Liver (tissue), 9 donors: ENCODE data around the gene ACO2. TPM values are rescaled to one million over a fixed set of nuclear protein-coding genes. Genes with fewer than 3 reads are reported as not detected.

ENCODE experiments used
- DNase-seq: peaks from one replicate; pipeline ENCODE4 v3.0.0-alpha.2; 2017; ENCODE audit warnings: low spot score
- H3K27ac ChIP-seq, 2 donors: one replicate each; pipeline ENCODE4 v1.7.0; 2013; ENCODE audit warnings: inconsistent platforms in 2 of 2, low read length in 2 of 2, control low read depth in 1 of 2, low read depth in 1 of 2, mild to moderate bottlenecking in 1 of 2
- H3K27me3 ChIP-seq, 4 donors: one replicate each; pipeline versions ENCODE4 v1.6.1 to v1.7.0; 2013; ENCODE audit warnings: low read length in 3 of 4, inconsistent platforms in 1 of 4, mild to moderate bottlenecking in 1 of 4, moderate library complexity in 1 of 4; ENCODE audit not compliant: control insufficient read depth in 4 of 4, insufficient read depth in 4 of 4
- H3K36me3 ChIP-seq, 4 donors: one replicate each; pipeline versions ENCODE4 v1.6.1 to v1.7.0; 2013; ENCODE audit warnings: low read length in 3 of 4, mild to moderate bottlenecking in 3 of 4, low read depth in 1 of 4, moderate library complexity in 1 of 4; ENCODE audit not compliant: control insufficient read depth in 4 of 4, insufficient read depth in 3 of 4
- H3K4me1 ChIP-seq, 4 donors: one replicate each; pipeline versions ENCODE4 v1.6.1 to v1.7.0; 2013; ENCODE audit warnings: low read length in 3 of 4, mild to moderate bottlenecking in 3 of 4, moderate library complexity in 1 of 4; ENCODE audit not compliant: control insufficient read depth in 4 of 4, insufficient read depth in 4 of 4
- H3K4me3 ChIP-seq, 3 donors: one replicate each; pipeline versions ENCODE4 v1.6.1 to v1.7.0; 2013; ENCODE audit warnings: low read length in 3 of 3, control low read depth in 1 of 3, low read depth in 1 of 3, mild to moderate bottlenecking in 1 of 3
- H3K9ac ChIP-seq, 2 donors: one replicate each; pipeline ENCODE4 v1.7.0; 2013; ENCODE audit warnings: low read length in 2 of 2, mild to moderate bottlenecking in 2 of 2, moderate library complexity in 2 of 2, control low read depth in 1 of 2, low read depth in 1 of 2
- H3K9me3 ChIP-seq, 4 donors: one replicate each; pipeline versions ENCODE4 v1.6.1 to v1.7.0; 2013; ENCODE audit warnings: low read length in 3 of 4; ENCODE audit not compliant: control insufficient read depth in 4 of 4
- ATF3 ChIP-seq: IDR thresholded peaks from 2 replicates; pipeline ENCODE4 v1.6.1; 2016; ENCODE audit warnings: antibody characterized with exemption
- CTCF ChIP-seq: fragments of 150-350 bp; IDR thresholded peaks from 2 replicates; pipeline ENCODE4 v1.5.1; 2017; ENCODE audit warnings: improper control_type of control experiment, low read depth, low read length; ENCODE audit not compliant: missing input control
- EGR1 ChIP-seq, 2 donors: IDR thresholded peaks; 2 replicates each; pipeline ENCODE4 v1.6.1; 2016 to 2018; ENCODE audit warnings: antibody characterized with exemption in 2 of 2, low read depth in 2 of 2
- FOXA1 ChIP-seq: IDR thresholded peaks from 2 replicates; pipeline ENCODE4 v1.6.1; 2016; ENCODE audit warnings: antibody characterized with exemption
- FOXA2 ChIP-seq: IDR thresholded peaks from 2 replicates; pipeline ENCODE4 v1.6.1; 2016; ENCODE audit warnings: antibody characterized with exemption
- GABPA ChIP-seq, 2 donors: IDR thresholded peaks in 1 of 2; conservative IDR thresholded peaks in 1 of 2; 2 replicates each; pipeline ENCODE4 v1.6.1; 2016; ENCODE audit warnings: antibody characterized with exemption in 2 of 2, mild to moderate bottlenecking in 1 of 2, moderate library complexity in 1 of 2
- HNF4G ChIP-seq: IDR thresholded peaks from 2 replicates; pipeline ENCODE4 v1.6.1; 2016; ENCODE audit warnings: antibody characterized with exemption
- JUND ChIP-seq, 2 donors: IDR thresholded peaks; 2 replicates each; pipeline ENCODE4 v1.6.1; 2016; ENCODE audit warnings: antibody characterized with exemption in 2 of 2
- MAX ChIP-seq: IDR thresholded peaks from 2 replicates; pipeline ENCODE4 v1.6.1; 2016; ENCODE audit warnings: antibody characterized with exemption
- NR2F2 ChIP-seq: IDR thresholded peaks from 2 replicates; pipeline ENCODE4 v1.6.1; 2016; ENCODE audit warnings: antibody characterized with exemption
- RAD21 ChIP-seq, 2 donors: IDR thresholded peaks; 2 replicates each; pipeline ENCODE4 v1.6.1; 2016; ENCODE audit warnings: antibody characterized with exemption in 2 of 2, mild to moderate bottlenecking in 2 of 2
- REST ChIP-seq: IDR thresholded peaks from 2 replicates; pipeline ENCODE4 v1.6.1; 2016; ENCODE audit warnings: antibody characterized with exemption, mild to moderate bottlenecking
- RXRA ChIP-seq, 2 donors: IDR thresholded peaks; 2 replicates each; pipeline ENCODE4 v1.6.1; 2017 to 2018; ENCODE audit warnings: antibody characterized with exemption in 2 of 2, mild to moderate bottlenecking in 1 of 2
- SP1 ChIP-seq: IDR thresholded peaks from 2 replicates; pipeline ENCODE4 v1.6.1; 2018; ENCODE audit warnings: antibody characterized with exemption, mild to moderate bottlenecking
- TAF1 ChIP-seq: conservative IDR thresholded peaks from 2 replicates; pipeline ENCODE4 v1.6.1; 2016; ENCODE audit warnings: antibody characterized with exemption, mild to moderate bottlenecking
- ZBTB33 ChIP-seq: IDR thresholded peaks from 2 replicates; pipeline ENCODE4 v1.6.1; 2016; ENCODE audit warnings: antibody characterized with exemption
- WGBS: extraction: QIAGEN DNeasy Blood & Tissue Kit; methylation state at CpG from one replicate; pipeline ENCODE4 v1.1.7; 2013; 5-methylcytosine and 5-hydroxymethylcytosine counted together
- polyA plus RNA-seq, 2 donors: library from polyadenylated mRNA; stranded (reverse) in 1 of 2; unstranded in 1 of 2; fragments of 200-250 nt in 1 of 2; fragments of >200 nt in 1 of 2; fragmentation: Nextera tagmentation in 1 of 2; extraction: Ambion mirVana in 1 of 2; gene quantifications; one replicate each; pipeline versions ENCODE4 v1.2.1 to v1.2.3, GENCODE V29; 2013 to 2015
- total RNA-seq, 2 donors: library from RNA; depleted of rRNA; stranded (reverse); fragments of >200 nt; gene quantifications; one replicate each; pipeline ENCODE4 v1.2.3, GENCODE V29; 2014
- donor health status: healthy.
- donor health status: healthy.
- donor health status: healthy.
- donor health status: healthy.
- donor health status: healthy.

Gene ACO2
- total and polyA plus RNA-seq, 4 donors = 45.3 to 76.1 (median 68.9) TPM

GRCh38 chr22:41425660-41426365, 43.1 kb upstream of the ACO2 start:
- TF ChIP-seq EGR1 (IDR thresholded peaks at IDR 0.05; ENCODE audit: low read depth in 2 of 2) = no peak
- TF ChIP-seq FOXA1 = no peak
- no peak for TF ChIP-seq JUND (IDR thresholded peaks at IDR 0.05)
- no peak for TF ChIP-seq ZBTB33
- no peak overlapping the region for H3K4me3 ChIP-seq
- H3K36me3 ChIP-seq = peaks cover 0 to 8% (median 6%) of the 10 kb centered on the region in 4 donors
- no peaks in the 10 kb centered on the region for H3K27me3 ChIP-seq
- H3K4me1 ChIP-seq = no peaks in the 10 kb centered on the region
- DNase-seq = no peak
- no peak overlapping the region for H3K9ac ChIP-seq
- H3K27ac ChIP-seq = no peak overlapping the region
- no peaks in the 10 kb centered on the region for H3K9me3 ChIP-seq
- 88% methylated on average over 9 of the region's 9 CpGs for WGBS

- Histone ChIP-seq H3K9me3 (no peaks in the 10 kb centered on the region), H3K27me3 (no peaks in the 10 kb centered on the region), H3K4me1 (peaks cover 0 to 4% (median under 1%) of the 10 kb centered on the region in 4 donors), H3K27ac (no peak overlapping the region), H3K4me3 (no peak overlapping the region), H3K36me3 (peaks cover 0 to 14% (median 0%) of the 10 kb centered on the region in 4 donors), H3K9ac (no peak overlapping the region)
- DNase-seq = no peak
- TF ChIP-seq ATF3 (no peak), EGR1 (IDR thresholded peaks at IDR 0.05; ENCODE audit: low read depth in 2 of 2) (no peak), FOXA2 (no peak), CTCF (no peak), GABPA (IDR thresholded peaks at IDR 0.05 in 1 of 2, conservative IDR thresholded peaks at IDR 0.05 in 1 of 2) (no peak), RAD21 (IDR thresholded peaks at IDR 0.05) (no peak), SP1 (no peak), MAX (no peak), REST (no peak), TAF1 (no peak), RXRA (IDR thresholded peaks at IDR 0.05) (no peak), HNF4G (no peak), NR2F2 (no peak), FOXA1 (no peak), JUND (IDR thresholded peaks at IDR 0.05) (no peak)
- 96% methylated on average over 13 of the region's 13 CpGs for WGBS
Observed at GRCh38 chr22:41429232-41429950, 39.5 kb upstream of the ACO2 start.
